HEK293T (cell line): ENCODE results near the gene GBE1.

ENCODE experiments used
- CTCF ChIA-PET: fragments of 350-600 bp; formaldehyde crosslinking; extraction: SDS; loops from one replicate; lab custom pipeline; 2021; ENCODE audit warnings: antibody characterized with exemption, inconsistent platforms; lab: Yijun Ruan, JAX
- POLR2A ChIA-PET: fragments of 350-600 bp; formaldehyde crosslinking; extraction: SDS; loops from one replicate; lab custom pipeline; 2020; ENCODE audit warnings: antibody characterized with exemption, inconsistent platforms; lab: Yijun Ruan, JAX
- DNase-seq: peaks from one replicate; pipeline ENCODE4 v3.0.0; 2012; ENCODE audit warnings: mixed read lengths; ENCODE audit errors: extremely low spot score
- ARNT ChIP-seq: fragments of 450-650 bp; IDR thresholded peaks from 2 replicates; pipeline ENCODE4 v1.6.1; 2017; ENCODE audit warnings: mild to moderate bottlenecking
- BHLHE40 ChIP-seq: fragments of 450-650 bp; IDR thresholded peaks from 2 replicates; pipeline ENCODE4 v1.6.1; 2016; ENCODE audit warnings: mild to moderate bottlenecking, moderate library complexity, borderline replicate concordance
- CTBP1 ChIP-seq: fragments of 450-650 bp; IDR thresholded peaks from 2 replicates; pipeline ENCODE4 v1.6.1; 2016; ENCODE audit warnings: borderline replicate concordance
- ELF4 ChIP-seq: fragments of 450-650 bp; IDR thresholded peaks from 2 replicates; pipeline ENCODE4 v1.6.1; 2017; ENCODE audit warnings: antibody characterized with exemption
- FOXA1 ChIP-seq: fragments of 450-650 bp; IDR thresholded peaks from 2 replicates; pipeline ENCODE4 v1.6.1; 2016; ENCODE audit warnings: mild to moderate bottlenecking
- FOXK2 ChIP-seq: fragments of 450-650 bp; IDR thresholded peaks from 2 replicates; pipeline ENCODE4 v1.6.1; 2016; ENCODE audit warnings: mild to moderate bottlenecking
- FOXM1 ChIP-seq: fragments of 450-650 bp; IDR thresholded peaks from 2 replicates; pipeline ENCODE4 v1.6.1; 2017; ENCODE audit warnings: mild to moderate bottlenecking, borderline replicate concordance
- HDGF ChIP-seq: fragments of 450-650 bp; IDR thresholded peaks from 2 replicates; pipeline ENCODE4 v1.6.1; 2017; ENCODE audit warnings: antibody characterized with exemption, borderline replicate concordance
- L3MBTL2 ChIP-seq: fragments of 450-650 bp; conservative IDR thresholded peaks from 2 replicates; pipeline ENCODE4 v1.6.1; 2016; ENCODE audit warnings: mild to moderate bottlenecking
- LEF1 ChIP-seq: fragments of 450-650 bp; IDR thresholded peaks from 2 replicates; pipeline ENCODE4 v1.6.1; 2017; ENCODE audit warnings: mild to moderate bottlenecking, borderline replicate concordance
- NFRKB ChIP-seq: fragments of 450-650 bp; IDR thresholded peaks from 2 replicates; pipeline ENCODE4 v1.6.1; 2016; ENCODE audit warnings: mild to moderate bottlenecking, moderate library complexity
- PKNOX1 ChIP-seq: fragments of 450-650 bp; IDR thresholded peaks from 2 replicates; pipeline ENCODE4 v1.6.1; 2016
- SP1 ChIP-seq: fragments of 450-650 bp; IDR thresholded peaks from 2 replicates; pipeline ENCODE4 v1.6.1; 2017
- SUZ12 ChIP-seq: fragments of 450-650 bp; IDR thresholded peaks from 2 replicates; pipeline ENCODE4 v1.6.1; 2016; ENCODE audit warnings: mild to moderate bottlenecking
- TARDBP ChIP-seq: fragments of 450-650 bp; IDR thresholded peaks from 2 replicates; pipeline ENCODE4 v1.6.1; 2016
- ZNF384 ChIP-seq: fragments of 450-650 bp; IDR thresholded peaks from 2 replicates; pipeline ENCODE4 v1.6.1; 2016

Gene GBE1

GRCh38 chr3:81674690-81675089 is 86.8 kb downstream of the GBE1 start:
- POLR2A ChIA-PET, result no interaction called here

GRCh38 chr3:81668283-81668682 is 93.2 kb downstream of the GBE1 start:
- ChIA-PET POLR2A (no interaction called here), CTCF (no interaction called here)
- TF ChIP-seq ARNT (no peak), PKNOX1 (no peak), ZNF384 (no peak), FOXA1 (no peak), HDGF (no peak), BHLHE40 (no peak), SUZ12 (no peak), L3MBTL2 (no peak), CTBP1 (no peak), FOXK2 (no peak), NFRKB (no peak), SP1 (no peak), ELF4 (no peak), TARDBP (no peak), LEF1 (no peak), FOXM1 (no peak)
- no peak for DNase-seq

More at GRCh38 chr3:81674690-81675089, 86.8 kb downstream of the GBE1 start:
- no peak for DNase-seq
- TF ChIP-seq LEF1 (no peak), SUZ12 (no peak), L3MBTL2 (no peak), CTBP1 (no peak), TARDBP (no peak), ARNT (no peak), SP1 (no peak)
- CTCF ChIA-PET, result no interaction called here

- TF ChIP-seq ZNF384, result no peak
- TF ChIP-seq PKNOX1, result no peak
- TF ChIP-seq ARNT, result no peak
- TF ChIP-seq FOXK2, result no peak
- TF ChIP-seq ELF4, result no peak
- TF ChIP-seq FOXA1, result no peak
- no peak for TF ChIP-seq CTBP1
- no peak for TF ChIP-seq FOXM1
- TF ChIP-seq SP1, result no peak
- no peak for TF ChIP-seq LEF1
- TF ChIP-seq SUZ12, result no peak
- TF ChIP-seq NFRKB, result no peak
- no peak for TF ChIP-seq HDGF
- TF ChIP-seq L3MBTL2, result no peak
- no peak for TF ChIP-seq BHLHE40
- TF ChIP-seq TARDBP, result no peak
- DNase-seq, result peak; percentile 5
- ChIA-PET CTCF (no interaction called here), POLR2A (no interaction called here)
Observed at GRCh38 chr3:81666502-81667121, 94.8 kb downstream of the GBE1 start.

GRCh38 chr3:81663114-81663513 is 98.3 kb downstream of the GBE1 start:
- ChIA-PET CTCF (no interaction called here), POLR2A (no interaction called here)
- no peak for DNase-seq
- TF ChIP-seq LEF1 (no peak), NFRKB (no peak), L3MBTL2 (no peak)

- POLR2A ChIA-PET, result no interaction called here
- TF ChIP-seq ARNT (no peak), ELF4 (no peak), FOXM1 (no peak), SUZ12 (no peak), LEF1 (no peak), SP1 (no peak), HDGF (no peak), NFRKB (no peak), L3MBTL2 (no peak), ZNF384 (no peak), FOXA1 (no peak), PKNOX1 (no peak), BHLHE40 (no peak), TARDBP (no peak), CTBP1 (no peak), FOXK2 (no peak)
- no peak for DNase-seq
- CTCF ChIA-PET, result no interaction called here
Observed at GRCh38 chr3:81660036-81660435, 101.4 kb downstream of the GBE1 start.

GRCh38 chr3:81658322-81658997 is 103.0 kb downstream of the GBE1 start:
- DNase-seq, result no peak
- ChIA-PET CTCF (no interaction called here), POLR2A (no interaction called here)
- no peak for TF ChIP-seq FOXA1
- TF ChIP-seq FOXM1, result no peak
- no peak for TF ChIP-seq LEF1
- no peak for TF ChIP-seq L3MBTL2
- TF ChIP-seq ARNT, result no peak
- TF ChIP-seq TARDBP, result no peak

GRCh38 chr3:81651139-81651538 is 110.3 kb downstream of the GBE1 start:
- no peak for TF ChIP-seq FOXM1
- no peak for TF ChIP-seq ELF4
- no peak for TF ChIP-seq LEF1
- TF ChIP-seq FOXK2, result no peak
- TF ChIP-seq HDGF, result no peak
- TF ChIP-seq TARDBP, result no peak
- DNase-seq, result no peak
- CTCF ChIA-PET, result no interaction called here
- POLR2A ChIA-PET, result no interaction called here
